ENCODE results near the gene KIAA1549.

Gene KIAA1549

DNA sequence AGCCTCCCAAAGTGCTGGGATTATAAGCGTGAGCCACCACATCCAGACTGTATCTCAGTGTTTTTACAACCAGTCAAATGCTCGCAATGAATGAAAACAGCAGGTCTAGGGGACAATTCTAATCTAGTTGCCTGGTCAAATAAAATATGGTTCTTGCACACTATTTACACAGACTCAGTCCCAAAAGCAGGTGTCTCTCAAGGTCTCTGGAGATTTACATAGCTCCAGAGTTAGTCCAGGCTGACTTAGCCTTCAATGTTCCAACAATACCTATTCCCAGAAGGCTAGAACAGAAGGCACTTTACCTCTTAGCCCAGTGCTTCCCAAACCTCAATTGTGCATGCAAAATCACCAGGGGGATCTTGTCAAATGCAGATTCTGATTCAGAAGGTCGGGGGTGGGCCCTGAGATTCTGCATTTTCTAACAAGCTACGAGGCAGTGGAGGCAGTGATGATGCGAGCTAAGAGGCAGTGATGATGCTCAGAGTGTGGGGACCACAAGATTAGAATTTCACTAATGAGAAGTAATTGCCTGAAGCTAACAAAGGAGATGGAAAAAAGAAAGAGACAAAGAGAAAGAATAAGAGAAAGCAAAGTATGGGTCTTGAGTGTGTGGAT lies 6.4 kb downstream of the KIAA1549 start:
- DNase-seq = no peak

DNA sequence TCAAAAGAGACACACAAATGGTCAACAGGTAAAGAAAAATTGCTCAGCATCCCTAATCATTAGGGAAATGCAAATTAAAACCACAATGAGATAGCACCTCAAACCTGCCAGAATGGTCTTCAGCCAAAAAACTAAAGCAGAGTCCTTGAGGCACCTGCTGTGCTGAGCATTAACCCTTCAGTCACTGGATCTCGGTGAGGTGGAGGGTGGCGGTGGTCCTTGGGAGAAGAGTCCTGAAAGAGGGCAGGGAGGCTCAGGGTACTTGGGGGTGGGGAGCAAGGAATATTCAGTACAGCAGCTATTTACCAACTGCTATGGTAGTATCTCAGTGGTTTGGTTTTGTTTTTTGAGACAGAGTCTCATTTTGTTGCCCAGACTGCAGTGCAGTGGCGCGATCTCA lies 7.1 kb downstream of the KIAA1549 start:
- no peak for DNase-seq

DNA sequence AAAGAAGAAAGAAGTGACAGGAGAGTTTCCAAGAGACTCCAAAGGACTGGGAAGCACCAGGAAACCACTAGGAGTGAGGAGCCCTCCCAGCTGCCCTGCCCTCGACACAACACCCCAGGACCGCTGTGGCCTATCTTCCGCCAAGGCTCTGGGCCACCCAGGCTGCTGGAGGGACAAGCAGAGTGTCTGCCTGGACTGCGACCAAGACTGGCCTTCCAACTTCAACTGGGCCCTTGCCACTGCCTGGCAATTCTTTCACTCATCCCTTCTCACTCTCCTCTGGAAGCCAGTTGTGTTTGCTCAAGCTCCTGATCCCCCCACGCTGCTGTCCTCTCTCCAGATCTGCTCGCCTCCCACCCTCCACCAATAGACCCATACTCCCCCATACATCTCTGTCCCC lies 10.2 kb downstream of the KIAA1549 start:
- DNase-seq = no peak

DNA sequence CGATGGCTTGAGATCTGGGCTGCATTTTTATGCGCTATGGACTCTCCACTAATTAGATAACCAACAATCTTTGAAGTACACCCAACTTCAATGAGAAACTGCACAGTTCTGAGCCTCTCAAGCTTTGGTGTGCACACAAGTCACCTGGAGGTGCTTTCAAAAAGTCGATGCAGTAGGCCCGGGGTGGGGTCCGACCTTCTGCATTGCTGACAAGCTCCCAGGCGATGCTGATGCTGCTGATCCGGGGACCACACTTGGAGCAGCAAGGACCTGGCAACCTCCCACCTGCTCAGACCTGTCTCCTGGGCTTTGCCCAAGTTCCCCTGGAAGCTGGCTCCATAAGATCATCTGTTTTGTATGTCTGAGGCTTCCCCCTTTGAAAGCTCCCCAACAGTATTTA lies 10.7 kb downstream of the KIAA1549 start:
- DNase-seq = no peak

DNA sequence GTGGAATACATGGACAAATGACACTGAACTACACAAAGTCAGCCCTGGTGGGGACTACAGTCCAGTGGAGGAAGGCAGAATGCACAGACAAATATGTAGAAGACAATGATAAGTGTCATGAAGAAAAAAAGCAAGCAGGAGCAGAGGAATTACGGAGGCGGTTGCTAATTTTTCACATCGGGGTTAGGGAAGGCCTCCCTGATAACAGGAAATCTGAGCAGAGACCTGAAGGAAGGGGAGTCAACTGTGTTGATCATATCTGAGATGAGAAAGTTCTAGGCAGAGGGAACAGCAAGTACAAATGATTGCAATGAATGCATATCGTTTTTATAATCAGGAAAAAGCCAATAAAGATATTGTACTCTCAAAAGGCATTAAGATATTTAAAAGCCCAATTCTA lies 14.0 kb downstream of the KIAA1549 start:
- no peak for DNase-seq

DNA sequence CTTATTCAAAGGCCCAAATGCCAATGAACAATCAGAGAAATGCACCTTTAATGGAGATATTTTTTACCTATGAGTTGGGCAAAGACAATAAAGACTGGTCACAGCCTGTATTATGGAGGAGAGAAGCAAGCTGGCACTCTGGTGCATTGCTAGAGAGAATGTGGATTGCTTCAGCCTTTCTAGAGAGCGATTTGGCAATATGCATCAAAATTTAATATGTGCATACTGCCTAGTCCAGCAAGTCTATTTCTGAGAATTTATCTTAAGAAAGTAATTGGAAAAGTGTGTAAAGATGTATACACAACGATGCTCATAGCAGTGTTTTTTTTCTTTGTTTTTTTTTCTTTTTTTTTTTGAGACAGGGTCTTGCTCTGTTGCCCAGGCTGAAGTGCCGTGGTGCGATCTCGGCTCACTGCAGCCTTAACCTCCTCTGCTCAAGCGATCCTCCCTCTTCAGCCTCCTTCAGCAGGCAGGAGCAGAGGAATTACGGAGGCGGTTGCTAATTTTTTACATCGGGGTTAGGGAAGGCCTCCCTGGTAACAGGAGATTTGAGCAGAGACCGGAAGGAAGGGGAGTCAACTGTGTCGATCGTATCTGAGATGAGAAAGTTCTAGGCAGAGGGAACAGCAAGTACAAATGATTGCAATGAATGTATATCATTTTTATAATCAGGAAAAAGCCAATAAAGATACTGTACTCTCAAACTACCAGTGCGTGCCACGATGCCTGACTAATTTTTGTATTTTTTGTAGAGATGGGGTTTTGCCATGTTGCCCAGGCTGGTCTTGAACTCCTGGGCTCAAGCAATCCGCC lies 16.4 kb downstream of the KIAA1549 start:
- DNase-seq = no peak

DNA sequence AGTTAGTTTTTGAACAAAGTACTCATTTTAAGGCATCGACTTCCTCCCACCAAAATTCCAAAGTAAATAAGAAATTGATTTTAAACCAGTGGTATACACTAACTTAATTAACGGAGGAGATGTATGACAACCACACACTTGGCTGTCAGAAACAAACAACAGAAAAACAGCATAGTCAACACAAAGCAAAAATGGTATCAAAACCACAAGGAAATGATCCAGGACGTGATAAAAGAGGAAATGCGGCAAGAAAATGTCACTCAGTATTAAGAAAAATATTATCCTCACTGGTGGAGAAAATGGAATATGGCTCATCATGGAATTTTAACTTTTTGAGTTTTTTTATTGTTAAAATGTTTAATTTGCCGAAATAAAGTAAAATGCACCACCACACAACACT lies 17.5 kb downstream of the KIAA1549 start:
- no peak for DNase-seq

DNA sequence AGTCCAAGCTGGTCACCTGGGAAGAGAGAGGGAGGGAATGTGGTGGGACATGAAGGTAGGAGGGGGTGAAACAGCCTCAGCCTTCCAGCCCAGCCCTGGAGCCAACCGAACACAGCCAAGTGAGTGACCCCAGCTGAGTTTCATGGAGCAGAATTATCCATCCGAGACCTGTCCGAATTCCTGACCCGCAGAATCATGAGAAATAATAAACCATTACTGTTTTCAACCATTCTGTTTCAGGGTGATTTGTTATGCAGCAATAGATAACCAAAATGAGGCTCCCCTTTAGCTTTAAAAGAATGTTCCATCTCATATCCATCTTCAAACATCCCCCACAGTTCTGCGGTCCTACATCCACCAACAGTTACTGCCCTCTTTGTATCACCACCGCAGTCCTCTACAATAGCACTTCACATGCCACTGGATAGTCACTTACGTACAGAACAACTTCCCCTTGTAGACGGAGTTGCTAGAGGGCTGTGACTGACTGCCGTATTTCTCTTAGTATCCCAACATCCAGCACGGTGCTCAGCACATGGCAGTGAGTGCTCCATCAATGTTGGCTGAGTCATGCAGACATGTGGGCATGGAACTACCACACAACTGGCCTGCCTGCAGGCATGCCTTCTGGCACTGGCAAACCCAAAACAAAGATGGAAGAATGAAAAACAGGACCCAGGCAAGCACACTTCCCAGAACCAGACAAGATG lies 18.5 kb downstream of the KIAA1549 start:
- peak; percentile 67 to 75 for DNase-seq

DNA sequence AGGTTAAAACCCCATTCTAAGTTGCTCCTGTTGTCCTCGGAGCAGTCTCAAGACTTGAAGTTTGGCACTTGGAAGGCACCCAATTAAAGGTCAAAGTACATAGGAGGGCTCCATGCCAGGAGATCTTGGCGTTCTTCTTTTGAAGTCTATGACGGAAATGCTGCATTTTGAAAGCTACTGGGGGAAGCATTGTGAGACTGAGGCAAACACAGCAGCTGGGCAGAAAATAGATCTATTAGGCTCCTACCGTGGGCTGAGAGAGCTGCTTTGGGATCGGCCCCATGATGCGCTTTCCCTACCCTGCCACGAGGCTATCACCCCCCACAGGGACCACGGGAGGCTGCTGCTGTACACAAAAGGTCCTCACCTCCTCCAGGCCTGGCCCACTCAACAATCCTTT lies 20.0 kb downstream of the KIAA1549 start:
- no peak for DNase-seq

DNA sequence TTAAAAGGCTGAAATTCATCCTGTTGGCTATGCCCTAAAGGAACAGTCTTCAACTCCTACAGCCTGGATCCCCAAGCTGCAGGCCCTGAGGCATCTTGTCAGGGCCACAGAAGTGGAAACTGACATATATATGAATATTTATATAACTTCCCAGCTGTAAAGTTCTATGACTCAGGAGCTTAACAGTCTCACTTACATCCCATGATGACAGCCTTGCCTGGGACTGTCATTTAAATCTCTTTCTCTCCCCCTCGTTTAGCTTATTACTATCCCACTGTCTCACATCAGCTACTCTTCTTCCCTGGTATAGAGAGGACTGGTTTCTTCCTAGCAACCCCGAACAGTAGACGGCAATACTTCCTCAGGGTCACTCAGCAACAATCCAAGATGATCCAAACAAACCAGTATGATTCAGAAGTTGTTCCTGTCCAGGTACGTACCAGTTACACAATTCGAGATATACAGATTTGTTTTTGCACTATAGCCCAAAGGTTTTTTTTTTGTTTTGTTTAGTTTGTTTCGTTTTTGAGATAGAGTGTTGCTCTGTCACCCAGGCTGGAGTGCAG lies 22.7 kb downstream of the KIAA1549 start:
- no peak for DNase-seq

DNA sequence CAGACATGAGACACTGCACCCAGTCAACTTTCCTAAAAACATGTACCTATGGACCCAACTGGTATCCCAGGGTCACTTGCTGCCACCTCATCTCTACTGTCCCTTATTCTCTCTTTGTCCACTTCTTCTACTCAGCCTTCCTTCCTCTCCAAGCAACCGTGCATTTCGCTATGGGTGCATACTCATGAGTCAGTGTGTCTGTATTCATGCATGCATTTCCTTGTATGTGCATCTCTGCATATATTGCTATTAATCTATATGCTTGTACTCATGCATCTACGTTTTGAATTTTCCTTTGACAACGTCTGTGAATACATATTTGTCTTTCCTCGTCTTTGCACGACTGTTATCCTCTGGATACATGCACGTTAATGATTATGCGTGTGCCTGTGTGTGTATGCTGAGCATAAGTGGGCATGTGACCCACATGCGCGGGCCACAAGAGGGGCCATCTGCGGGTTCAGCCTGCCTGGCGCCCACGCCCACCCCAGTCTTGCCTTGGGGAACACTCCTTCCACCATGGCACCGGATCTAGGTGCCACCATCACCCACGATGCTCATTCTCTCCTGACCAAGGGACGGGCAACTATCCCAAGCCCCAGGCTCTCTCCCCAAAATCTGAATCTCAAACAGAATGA lies 23.3 kb downstream of the KIAA1549 start:
- DNase-seq = no peak

DNA sequence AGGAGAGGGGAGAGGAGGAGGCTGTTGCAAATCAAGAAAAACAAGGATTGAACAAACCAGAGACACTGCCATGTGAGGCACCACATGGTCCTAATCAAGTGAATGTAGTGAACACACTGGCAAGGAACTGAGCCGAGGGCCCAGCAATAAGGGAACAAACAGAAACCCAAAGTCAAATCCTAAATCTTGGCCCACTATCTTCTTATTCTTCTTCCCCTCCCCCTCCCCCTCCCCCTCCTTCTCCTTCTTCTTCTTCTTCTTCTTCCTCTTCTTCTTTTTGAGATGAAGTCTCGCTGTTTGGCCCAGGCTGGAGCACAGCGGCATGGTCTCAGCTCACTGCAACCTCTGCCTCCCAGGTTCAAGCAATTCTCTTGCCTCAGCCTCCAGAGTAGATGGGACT lies 24.0 kb downstream of the KIAA1549 start:
- no peak for DNase-seq

DNA sequence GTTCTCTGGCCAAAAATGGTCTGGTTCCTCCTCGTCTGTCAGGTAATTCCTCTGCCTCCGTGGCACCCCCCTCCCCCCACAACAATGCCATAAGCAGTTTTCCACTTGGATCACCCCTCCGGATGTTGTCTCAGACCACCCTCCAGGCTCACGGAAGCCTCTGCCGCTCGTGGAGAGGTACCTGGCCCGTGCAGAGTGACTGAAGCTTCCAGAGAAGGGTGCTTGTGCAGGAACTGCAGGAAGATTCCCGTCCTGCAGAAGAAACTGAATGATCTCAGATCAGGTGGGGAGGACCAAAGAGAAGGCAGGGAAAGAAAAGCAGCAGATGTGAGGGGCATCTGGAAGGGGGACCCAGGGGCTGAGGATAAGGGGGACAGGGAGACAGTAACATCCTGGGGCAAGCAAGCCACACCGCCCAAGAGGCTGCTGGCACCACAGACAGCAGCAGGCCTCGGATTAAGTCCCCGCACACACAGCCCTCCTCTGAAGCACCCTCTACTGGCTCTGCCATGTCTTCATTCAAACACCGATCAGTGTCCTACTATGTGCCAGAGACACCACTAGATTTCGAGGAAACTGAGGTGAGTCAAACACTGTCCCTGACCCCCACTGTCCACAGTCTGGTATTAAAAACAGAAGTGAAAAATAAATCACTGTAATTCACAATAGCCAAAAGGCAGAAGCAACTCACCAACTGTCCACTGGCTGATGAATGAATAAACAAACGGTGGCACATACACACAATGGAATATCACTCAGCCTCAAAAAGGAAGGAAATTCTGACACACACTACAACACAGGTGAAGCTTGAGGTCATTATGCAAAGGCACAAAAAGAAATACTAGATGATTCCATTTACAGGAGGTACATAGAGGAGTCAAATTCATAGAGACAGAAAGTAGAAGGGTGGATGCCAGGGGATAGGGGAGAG lies 26.4 kb downstream of the KIAA1549 start:
- DNase-seq = no peak

DNA sequence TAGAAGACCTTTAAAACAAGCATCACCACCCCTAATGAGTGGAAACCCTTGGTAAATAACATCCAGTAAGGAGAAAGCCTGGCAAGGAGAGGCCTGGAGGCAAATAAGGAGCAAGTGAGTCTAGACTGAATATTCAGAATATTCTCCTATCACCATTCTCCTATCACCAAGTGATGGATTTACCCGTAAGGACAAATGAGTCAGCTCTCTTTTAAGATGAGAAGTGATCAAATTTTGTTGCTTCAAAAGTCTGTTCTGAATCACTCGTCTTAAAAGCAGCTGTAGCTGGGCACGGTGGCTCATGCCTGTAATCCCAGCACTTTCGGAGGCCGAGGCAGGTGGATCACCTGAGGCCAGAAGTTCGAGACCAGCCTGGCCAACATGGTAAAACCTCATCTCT lies 28.4 kb downstream of the KIAA1549 start:
- no peak for DNase-seq

DNA sequence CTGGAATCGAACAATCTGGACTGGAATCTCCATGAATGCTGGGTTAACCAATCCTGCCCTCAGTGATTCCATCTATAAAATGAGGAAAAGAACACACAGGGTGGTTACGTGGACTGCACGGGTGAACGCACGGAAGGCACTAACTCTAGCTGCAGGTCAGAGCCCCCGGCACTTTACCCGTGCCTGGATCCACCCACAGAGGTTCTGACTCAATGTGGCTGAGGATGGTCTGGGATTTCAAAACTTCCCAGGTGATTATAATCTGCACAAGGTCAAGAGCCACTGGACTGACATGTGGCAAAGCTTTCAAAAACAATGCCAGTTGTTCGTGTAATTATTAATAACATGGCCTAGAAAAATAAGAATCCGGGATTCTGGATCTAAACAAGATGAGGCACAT lies 29.2 kb downstream of the KIAA1549 start:
- no peak for DNase-seq

DNA sequence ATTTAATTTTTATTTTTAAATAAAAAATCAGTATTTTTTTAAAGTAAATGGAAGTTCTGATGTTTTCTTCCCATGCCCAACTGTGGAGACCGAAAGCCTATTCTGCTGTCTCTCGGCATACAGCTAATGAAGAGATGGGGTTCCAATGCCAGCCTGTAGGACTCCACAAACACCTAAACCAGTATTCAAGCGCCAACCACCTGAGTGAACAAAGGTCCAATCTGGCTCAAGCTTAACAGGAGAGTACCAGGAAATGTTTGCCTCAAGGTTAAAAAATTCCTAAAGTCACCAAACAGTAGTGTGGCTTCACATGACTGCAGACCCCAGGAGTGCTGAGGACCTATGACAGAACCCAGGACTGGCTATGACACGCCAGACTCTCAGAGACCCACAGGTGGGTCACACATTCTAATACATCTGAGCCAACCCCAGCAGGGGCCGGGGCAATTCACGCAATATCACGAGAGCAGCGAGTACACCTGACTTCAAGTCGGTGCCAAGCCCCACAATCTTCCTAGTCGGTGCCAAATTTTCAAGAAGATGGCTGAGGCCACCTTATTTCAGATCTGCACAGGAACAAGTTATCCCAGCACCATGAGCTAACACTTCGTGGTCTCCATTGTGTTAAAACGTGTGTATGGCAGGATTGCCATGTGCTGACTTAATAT lies 31.6 kb downstream of the KIAA1549 start:
- DNase-seq = no peak

DNA sequence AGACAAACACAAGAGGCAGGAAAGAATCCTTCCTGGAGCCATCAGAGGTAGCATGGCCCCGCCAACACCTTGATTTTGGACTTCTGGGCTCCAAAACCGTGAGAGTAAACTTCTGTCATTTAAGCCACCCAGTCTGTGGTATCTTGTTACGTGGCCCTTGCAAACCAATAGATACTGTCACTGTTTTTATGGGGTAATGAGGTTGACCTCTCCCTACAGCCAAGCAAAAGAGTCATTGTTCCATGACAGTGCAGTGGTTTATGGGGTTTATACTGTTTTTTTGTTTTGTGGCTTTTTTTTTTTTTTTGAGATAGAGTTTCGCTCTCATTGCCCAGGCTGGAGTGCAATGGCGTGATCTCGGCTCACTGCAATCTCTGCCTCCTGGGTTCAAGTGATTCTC lies 32.8 kb downstream of the KIAA1549 start:
- DNase-seq = no peak

DNA sequence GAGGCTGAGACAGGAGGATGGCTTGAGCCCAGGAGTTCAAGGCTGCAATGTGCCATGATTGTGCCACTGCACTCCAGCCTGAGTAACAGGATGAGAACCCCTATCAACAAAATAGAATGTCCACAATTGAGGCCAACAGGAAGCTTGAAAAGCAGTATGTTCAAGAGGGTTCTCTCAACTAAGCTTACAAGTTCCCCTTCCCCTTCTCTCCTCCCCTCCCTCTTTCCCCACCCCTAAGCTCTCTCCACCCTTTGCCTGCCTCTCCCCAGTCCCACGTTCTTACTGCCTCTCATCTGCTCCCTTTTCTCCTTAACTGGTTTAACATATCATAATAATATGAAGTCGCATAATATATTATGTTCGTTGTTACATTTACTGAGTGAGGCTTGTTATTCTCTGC lies 35.4 kb downstream of the KIAA1549 start:
- peak; percentile 38 to 48 for DNase-seq

DNA sequence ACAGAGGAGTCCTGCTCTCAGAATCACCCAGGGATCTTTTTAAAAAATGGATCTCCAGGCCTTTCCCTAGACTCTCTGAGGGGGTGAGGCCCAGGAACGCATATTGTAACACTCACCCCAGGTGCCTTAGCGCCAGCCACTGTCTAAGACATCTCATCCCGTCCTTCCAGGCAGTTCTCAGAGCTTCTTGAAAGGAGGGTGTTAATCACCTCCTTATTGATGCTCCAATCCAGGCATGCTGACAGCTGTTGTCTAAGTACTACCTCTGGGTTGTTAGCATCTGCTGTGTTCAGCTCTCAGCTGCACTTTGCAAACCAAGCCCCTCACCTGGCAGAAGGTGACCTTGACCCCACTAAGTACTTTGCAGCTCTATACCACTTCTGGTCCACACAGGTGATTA lies 36.0 kb downstream of the KIAA1549 start:
- no peak for DNase-seq

DNA sequence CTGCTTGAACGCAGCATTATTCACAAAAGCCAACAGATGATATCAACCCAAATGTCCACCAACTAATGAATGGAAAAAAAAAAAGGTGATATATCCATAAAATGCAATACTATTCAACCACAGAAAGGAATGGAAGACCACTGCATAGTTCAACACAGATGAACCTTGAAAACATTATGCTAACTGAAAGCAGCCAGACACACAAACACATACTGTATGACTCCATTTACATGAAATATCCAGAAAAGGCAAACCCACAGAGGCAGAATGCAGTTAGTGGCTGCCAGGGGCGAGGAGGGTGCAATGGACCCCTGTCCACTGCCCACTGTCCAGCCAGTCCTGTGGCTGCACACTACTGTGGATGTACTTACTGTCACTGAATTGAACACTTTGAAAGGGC lies 36.6 kb downstream of the KIAA1549 start:
- no peak for DNase-seq

DNA sequence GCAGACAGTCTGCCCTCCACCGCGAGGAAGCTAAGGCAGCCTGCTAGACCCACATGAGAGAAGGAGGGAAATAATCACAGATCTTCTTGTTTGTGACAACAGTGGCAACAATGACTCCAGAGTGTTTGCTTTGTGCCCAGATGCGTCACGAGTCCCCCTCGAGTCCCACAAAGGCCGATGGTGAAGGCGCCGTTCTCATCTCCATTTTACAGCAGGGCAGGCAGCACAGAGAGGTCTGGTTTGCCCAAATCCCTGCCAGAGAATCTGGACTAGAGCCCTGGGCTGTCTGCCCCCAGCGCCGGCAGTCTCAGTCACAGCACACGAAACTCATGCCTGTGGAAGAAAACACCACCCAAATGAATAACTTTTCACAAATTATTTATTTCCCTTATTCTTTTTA lies 38.1 kb downstream of the KIAA1549 start:
- DNase-seq = no peak

DNA sequence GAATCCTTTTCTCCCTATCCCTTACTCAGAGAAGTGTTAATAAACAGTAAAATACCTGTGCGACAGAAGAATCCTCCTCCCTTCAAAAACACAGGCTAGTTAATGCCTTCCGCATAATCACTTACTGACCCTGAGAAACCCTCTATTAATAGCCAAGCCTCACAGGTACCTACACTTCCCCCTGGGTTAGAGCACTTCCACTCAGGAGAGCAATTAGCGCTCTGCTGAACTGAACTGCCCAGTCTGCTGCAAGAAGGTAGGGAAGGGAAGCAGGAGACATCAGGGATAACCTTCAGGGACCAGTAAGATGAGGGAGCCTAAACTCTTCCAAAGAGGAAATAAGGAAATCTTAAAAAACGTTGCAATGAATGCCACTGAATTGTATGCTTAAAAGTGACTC lies 39.6 kb downstream of the KIAA1549 start:
- no peak for DNase-seq
